ENCODE measurements around the gene KIDINS220. TPM values are rescaled to one million over a fixed set of nuclear protein-coding genes. Genes with fewer than 3 reads are reported as not detected.
A peak's percentile ranks its signal among the peaks of the same experiment; 100 is the strongest.

The KIDINS220 gene
- total and polyA plus RNA-seq, 2 donors (not counting 1 experiment from before 2014, with no cell fraction given), result 58.0 to 110 TPM

DNA sequence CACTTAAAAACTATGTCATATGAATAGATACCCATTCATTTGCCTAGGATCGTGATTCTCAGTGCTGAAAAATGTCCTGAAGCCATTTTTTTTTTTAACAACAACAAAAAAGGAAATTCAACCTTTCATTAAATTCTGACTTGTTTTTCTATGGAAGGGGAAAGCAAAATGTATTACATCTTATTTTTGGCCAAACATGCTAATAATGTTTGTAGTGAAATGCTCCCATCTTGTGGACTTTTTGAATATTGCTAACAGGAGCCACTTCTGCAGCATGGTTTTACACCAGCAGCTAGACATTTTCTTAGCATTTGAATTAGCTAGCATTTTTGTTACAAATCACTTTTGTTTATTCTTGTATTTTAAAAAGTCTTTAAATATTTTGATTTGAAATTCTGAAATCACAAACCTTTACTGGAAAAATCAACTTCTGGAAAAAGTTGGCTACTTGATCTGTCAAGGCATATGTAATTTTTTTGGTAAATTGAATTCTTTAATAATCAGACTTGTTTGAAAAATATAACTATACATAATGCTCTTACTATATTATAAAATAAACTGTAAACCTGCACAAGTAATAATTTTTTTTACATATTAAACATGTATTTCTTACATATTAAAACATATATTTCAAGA is 75.8 kb downstream of the KIDINS220 start:
- Histone ChIP-seq H3K9ac (ENCODE audit: insufficient read depth, low read length) (no peak overlapping the region), H3K27me3 (ENCODE audit: control insufficient read depth, insufficient read depth, low read length) (no peaks in the 10 kb centered on the region), H3K4me3 (replicated peaks in 1 of 4; ENCODE audit: control extremely low read depth in 1 of 4, insufficient read depth in 1 of 4, low read depth in 3 of 4, low read length in 4 of 4) (no peak overlapping the region), H3K4me2 (ENCODE audit: extremely low read depth, insufficient read depth, low read length) (no peak overlapping the region), H3K4me1 (ENCODE audit: control insufficient read depth, extremely low read depth, insufficient read depth, low read length) (no peaks in the 10 kb centered on the region), H3K36me3 (ENCODE audit: control insufficient read depth, insufficient read depth, low read length) (peaks cover 2% of the 10 kb centered on the region), H2AFZ (ENCODE audit: low read length) (no peak overlapping the region), H3K27ac (ENCODE audit: insufficient read depth, low read length) (no peak overlapping the region), H3K79me2 (ENCODE audit: control insufficient read depth, insufficient read depth, low read length) (no peaks in the 10 kb centered on the region), H4K20me1 (ENCODE audit: control insufficient read depth, extremely low read depth, insufficient read depth, low read length) (no peaks in the 10 kb centered on the region), H3K9me3 (ENCODE audit: control insufficient read depth, insufficient read depth, low read depth, low read length) (no peaks in the 10 kb centered on the region)
- TF ChIP-seq EZH2 (IDR thresholded peaks at IDR 0.05; ENCODE audit: low read length, missing control alignments), result no peak
- TF ChIP-seq, protein P1, sequence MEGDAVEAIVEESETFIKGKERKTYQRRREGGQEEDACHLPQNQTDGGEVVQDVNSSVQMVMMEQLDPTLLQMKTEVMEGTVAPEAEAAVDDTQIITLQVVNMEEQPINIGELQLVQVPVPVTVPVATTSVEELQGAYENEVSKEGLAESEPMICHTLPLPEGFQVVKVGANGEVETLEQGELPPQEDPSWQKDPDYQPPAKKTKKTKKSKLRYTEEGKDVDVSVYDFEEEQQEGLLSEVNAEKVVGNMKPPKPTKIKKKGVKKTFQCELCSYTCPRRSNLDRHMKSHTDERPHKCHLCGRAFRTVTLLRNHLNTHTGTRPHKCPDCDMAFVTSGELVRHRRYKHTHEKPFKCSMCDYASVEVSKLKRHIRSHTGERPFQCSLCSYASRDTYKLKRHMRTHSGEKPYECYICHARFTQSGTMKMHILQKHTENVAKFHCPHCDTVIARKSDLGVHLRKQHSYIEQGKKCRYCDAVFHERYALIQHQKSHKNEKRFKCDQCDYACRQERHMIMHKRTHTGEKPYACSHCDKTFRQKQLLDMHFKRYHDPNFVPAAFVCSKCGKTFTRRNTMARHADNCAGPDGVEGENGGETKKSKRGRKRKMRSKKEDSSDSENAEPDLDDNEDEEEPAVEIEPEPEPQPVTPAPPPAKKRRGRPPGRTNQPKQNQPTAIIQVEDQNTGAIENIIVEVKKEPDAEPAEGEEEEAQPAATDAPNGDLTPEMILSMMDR (conservative IDR thresholded peaks at IDR 0.05 in 1 of 2, IDR thresholded peaks at IDR 0.05 in 1 of 2; ENCODE audit: low read depth in 1 of 2, low read length in 2 of 2), result peak; percentile 47 to 60
- DNase-seq (ENCODE audit: low read depth in 2 of 2), result peak; percentile 33 to 59

GRCh38 chr2:8756716-8757115 is 80.7 kb downstream of the KIDINS220 start:
- no peaks in the 10 kb centered on the region for H3K9me3 ChIP-seq (ENCODE audit: control insufficient read depth, insufficient read depth, low read depth, low read length)
- H3K9ac ChIP-seq (ENCODE audit: insufficient read depth, low read length), result no peak overlapping the region
- H4K20me1 ChIP-seq (ENCODE audit: control insufficient read depth, extremely low read depth, insufficient read depth, low read length), result no peaks in the 10 kb centered on the region
- H2AFZ ChIP-seq (ENCODE audit: low read length), result no peak overlapping the region
- no peaks in the 10 kb centered on the region for H3K79me2 ChIP-seq (ENCODE audit: control insufficient read depth, insufficient read depth, low read length)
- H3K36me3 ChIP-seq (ENCODE audit: control insufficient read depth, insufficient read depth, low read length), result peaks cover 2% of the 10 kb centered on the region
- no peaks in the 10 kb centered on the region for H3K27me3 ChIP-seq (ENCODE audit: control insufficient read depth, insufficient read depth, low read length)
- no peak overlapping the region for H3K4me3 ChIP-seq (replicated peaks in 1 of 4; ENCODE audit: control extremely low read depth in 1 of 4, insufficient read depth in 1 of 4, low read depth in 3 of 4, low read length in 4 of 4)
- no peak overlapping the region for H3K4me2 ChIP-seq (ENCODE audit: extremely low read depth, insufficient read depth, low read length)
- DNase-seq (ENCODE audit: low read depth in 2 of 2), result peak in 1 of 2 donors; percentile 31
- no peaks in the 10 kb centered on the region for H3K4me1 ChIP-seq (ENCODE audit: control insufficient read depth, extremely low read depth, insufficient read depth, low read length)
- H3K27ac ChIP-seq (ENCODE audit: insufficient read depth, low read length), result no peak overlapping the region
- TF ChIP-seq, protein P1 (conservative IDR thresholded peaks at IDR 0.05 in 1 of 2, IDR thresholded peaks at IDR 0.05 in 1 of 2; ENCODE audit: low read depth in 1 of 2, low read length in 2 of 2), result no peak
- no peak for TF ChIP-seq EZH2 (IDR thresholded peaks at IDR 0.05; ENCODE audit: low read length, missing control alignments)

DNA sequence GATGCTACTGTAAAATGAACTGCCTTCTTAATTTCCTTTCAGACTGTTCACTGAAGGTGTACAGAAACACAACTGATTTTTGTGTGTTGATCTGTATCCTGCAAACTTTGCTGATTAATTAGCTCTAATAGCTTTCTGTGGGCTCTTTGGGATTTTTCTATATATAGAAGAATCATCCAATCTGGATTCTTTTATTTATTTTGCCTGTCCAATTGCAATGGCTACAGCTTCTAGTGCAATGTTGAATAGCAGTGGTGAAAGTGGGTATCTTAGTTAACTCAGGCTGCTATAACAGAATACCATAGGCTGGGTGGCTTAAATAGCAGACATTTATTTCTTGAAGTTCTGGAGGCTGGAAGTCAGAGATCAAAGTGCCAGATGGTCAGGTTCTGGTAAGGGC is 81.2 kb downstream of the KIDINS220 start:
- DNase-seq (ENCODE audit: low read depth in 2 of 2), result no peak
- Histone ChIP-seq H3K9ac (ENCODE audit: insufficient read depth, low read length) (no peak overlapping the region), H3K4me2 (ENCODE audit: extremely low read depth, insufficient read depth, low read length) (no peak overlapping the region), H3K79me2 (ENCODE audit: control insufficient read depth, insufficient read depth, low read length) (no peaks in the 10 kb centered on the region), H3K36me3 (ENCODE audit: control insufficient read depth, insufficient read depth, low read length) (peaks cover 2% of the 10 kb centered on the region), H3K9me3 (ENCODE audit: control insufficient read depth, insufficient read depth, low read depth, low read length) (no peaks in the 10 kb centered on the region), H3K27ac (ENCODE audit: insufficient read depth, low read length) (no peak overlapping the region), H3K4me3 (replicated peaks in 1 of 4; ENCODE audit: control extremely low read depth in 1 of 4, insufficient read depth in 1 of 4, low read depth in 3 of 4, low read length in 4 of 4) (no peak overlapping the region), H3K27me3 (ENCODE audit: control insufficient read depth, insufficient read depth, low read length) (no peaks in the 10 kb centered on the region), H3K4me1 (ENCODE audit: control insufficient read depth, extremely low read depth, insufficient read depth, low read length) (no peaks in the 10 kb centered on the region), H4K20me1 (ENCODE audit: control insufficient read depth, extremely low read depth, insufficient read depth, low read length) (no peaks in the 10 kb centered on the region), H2AFZ (ENCODE audit: low read length) (no peak overlapping the region)
- TF ChIP-seq, protein P1 (conservative IDR thresholded peaks at IDR 0.05 in 1 of 2, IDR thresholded peaks at IDR 0.05 in 1 of 2; ENCODE audit: low read depth in 1 of 2, low read length in 2 of 2), result no peak
